Body of pancreas (tissue), 4 donors: ENCODE measurements around the gene DPYD. TPM values are rescaled to one million over a fixed set of nuclear protein-coding genes. Genes with fewer than 3 reads are reported as not detected.

Experiments
- ATAC-seq: fragments of 150-250 bp; one replicate; pipeline ENCODE4 v1.9.1; 2016
- DNase-seq, 4 donors: peaks; one replicate each; pipeline ENCODE4 v3.0.0-alpha.2; 2019
- H3K27ac ChIP-seq, 4 donors: fragments of 200-600 bp; sonication (generic); 1 replicate in 3 of 4; 2 replicates in 1 of 4; pipeline versions ENCODE4 v1.5.1 to v1.6.1; 2016 to 2019; ENCODE audit warnings: mild to moderate bottlenecking in 1 of 4, mixed read lengths in 1 of 4, moderate library complexity in 1 of 4
- H3K27me3 ChIP-seq, 2 donors: fragments of 200-600 bp; sonication (generic); one replicate each; pipeline ENCODE4 v1.6.0; 2016; ENCODE audit warnings: mild to moderate bottlenecking in 1 of 2
- H3K36me3 ChIP-seq, 2 donors: fragments of 200-600 bp; sonication (generic); replicated peaks in 1 of 2; 2 replicates each; pipeline ENCODE4 v1.5.1; 2016; ENCODE audit warnings: low read depth in 2 of 2; ENCODE audit not compliant: insufficient read depth in 1 of 2
- H3K4me1 ChIP-seq: fragments of 200-600 bp; sonication (generic); one replicate; pipeline ENCODE4 v1.6.0; 2016
- H3K4me3 ChIP-seq, 2 donors: fragments of 200-600 bp; sonication (generic); 1 replicate in 1 of 2; 2 replicates in 1 of 2; pipeline ENCODE4 v1.5.1; 2016 to 2019
- H3K9me3 ChIP-seq, 3 donors: fragments of 200-600 bp; sonication (generic); 1 replicate in 2 of 3; 2 replicates in 1 of 3; pipeline ENCODE4 v1.5.1; 2016
- POLR2A ChIP-seq, 3 donors: fragments of 450-650 bp; IDR thresholded peaks; one replicate each; pipeline ENCODE4 v1.6.1; 2016; ENCODE audit warnings: antibody characterized with exemption in 3 of 3, mild to moderate bottlenecking in 2 of 3
- WGBS, 2 donors: methylation state at CpG; one replicate each; pipeline ENCODE4 v1.1.5; 2017; 5-methylcytosine and 5-hydroxymethylcytosine counted together
- intact Hi-C: fragments of 100-400 bp; cut with DNase I; formaldehyde crosslinking; loops from one replicate; pipeline ENCODE4 v1.15.1; 2023
- total RNA-seq, 2 donors: library from RNA; depleted of rRNA; stranded (reverse); fragments of >200 nt; gene quantifications; one replicate each; pipeline ENCODE4 v1.1.0, GENCODE V29; 2016
- TF ChIP-seq, protein P1 (sequence below), 7 experiments: fragments of 450-650 bp in 4 of 7; fragments of 200-600 bp in 3 of 7; sonication (generic) in 3 of 7; IDR thresholded peaks; one replicate each; pipeline ENCODE4 v1.5.1; 2016 to 2019; ENCODE audit warnings: antibody characterized with exemption in 7 of 7

DPYD gene
- total RNA-seq, 2 donors from 2014 or later = 13.8 to 17.1 TPM

- ATAC-seq (no peak), DNase-seq (no peak)
- Histone ChIP-seq H3K27ac (no peak overlapping the region), H3K4me3 (no peak overlapping the region), H3K27me3 (no peaks in the 10 kb centered on the region), H3K9me3 (no peaks in the 10 kb centered on the region), H3K36me3 (no peaks in the 10 kb centered on the region), H3K4me1 (no peaks in the 10 kb centered on the region)
- intact Hi-C loops = no loop called here
- no peak for TF ChIP-seq POLR2A (IDR thresholded peaks at IDR 0.05)
- TF ChIP-seq, protein P1, sequence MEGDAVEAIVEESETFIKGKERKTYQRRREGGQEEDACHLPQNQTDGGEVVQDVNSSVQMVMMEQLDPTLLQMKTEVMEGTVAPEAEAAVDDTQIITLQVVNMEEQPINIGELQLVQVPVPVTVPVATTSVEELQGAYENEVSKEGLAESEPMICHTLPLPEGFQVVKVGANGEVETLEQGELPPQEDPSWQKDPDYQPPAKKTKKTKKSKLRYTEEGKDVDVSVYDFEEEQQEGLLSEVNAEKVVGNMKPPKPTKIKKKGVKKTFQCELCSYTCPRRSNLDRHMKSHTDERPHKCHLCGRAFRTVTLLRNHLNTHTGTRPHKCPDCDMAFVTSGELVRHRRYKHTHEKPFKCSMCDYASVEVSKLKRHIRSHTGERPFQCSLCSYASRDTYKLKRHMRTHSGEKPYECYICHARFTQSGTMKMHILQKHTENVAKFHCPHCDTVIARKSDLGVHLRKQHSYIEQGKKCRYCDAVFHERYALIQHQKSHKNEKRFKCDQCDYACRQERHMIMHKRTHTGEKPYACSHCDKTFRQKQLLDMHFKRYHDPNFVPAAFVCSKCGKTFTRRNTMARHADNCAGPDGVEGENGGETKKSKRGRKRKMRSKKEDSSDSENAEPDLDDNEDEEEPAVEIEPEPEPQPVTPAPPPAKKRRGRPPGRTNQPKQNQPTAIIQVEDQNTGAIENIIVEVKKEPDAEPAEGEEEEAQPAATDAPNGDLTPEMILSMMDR (IDR thresholded peaks at IDR 0.05) = no peak
These were observed 193.8 kb downstream of the DPYD start for GRCh38 chr1:97727029-97727428.

DNA sequence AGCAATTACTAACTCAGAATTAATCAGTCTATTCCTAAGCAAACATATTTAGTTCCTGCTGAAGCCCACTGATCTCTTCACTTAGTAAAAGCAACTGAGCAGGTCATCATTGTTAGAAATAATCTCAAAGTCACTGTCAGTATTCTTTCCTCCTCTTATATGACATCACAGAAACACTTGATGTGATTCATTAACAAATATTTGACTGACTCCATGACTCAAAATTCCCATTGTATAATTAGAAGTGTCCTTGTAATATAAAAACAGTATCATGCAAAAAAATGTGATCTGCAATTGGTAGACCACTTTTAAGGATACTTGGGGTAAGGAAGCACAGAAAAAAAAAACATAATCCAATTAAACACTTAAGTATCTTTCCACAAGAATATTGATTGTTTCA, 194.4 kb downstream of the DPYD start:
- Histone ChIP-seq H3K36me3 (no peaks in the 10 kb centered on the region), H3K4me3 (no peak overlapping the region), H3K27me3 (no peaks in the 10 kb centered on the region), H3K27ac (no peak overlapping the region), H3K4me1 (no peaks in the 10 kb centered on the region), H3K9me3 (no peaks in the 10 kb centered on the region)
- DNase-seq (no peak), ATAC-seq (no peak)
- TF ChIP-seq, protein P1 (IDR thresholded peaks at IDR 0.05) = no peak
- TF ChIP-seq POLR2A (IDR thresholded peaks at IDR 0.05) = no peak
- intact Hi-C loops = no loop called here

DNA sequence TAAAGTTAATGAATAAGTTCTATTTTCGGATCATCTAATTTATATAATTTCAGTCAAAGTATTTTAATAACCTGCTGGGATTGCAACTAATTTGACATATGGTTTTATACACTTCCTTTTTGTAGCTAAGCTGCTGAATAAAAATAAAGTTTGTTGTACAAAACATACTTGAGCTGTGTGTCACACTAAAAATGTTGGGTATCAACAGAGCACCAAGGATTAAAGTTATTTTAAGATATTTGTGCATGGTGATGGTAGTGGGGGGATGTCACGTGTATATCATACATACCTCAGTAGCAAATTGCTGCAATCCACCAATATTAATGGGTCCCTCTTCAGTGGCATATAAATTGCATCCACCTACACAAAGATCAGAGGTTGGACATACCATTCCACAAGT, 199.6 kb downstream of the DPYD start:
- H3K4me3 ChIP-seq = no peak overlapping the region
- no peaks in the 10 kb centered on the region for H3K4me1 ChIP-seq
- H3K27ac ChIP-seq = no peak overlapping the region
- no peaks in the 10 kb centered on the region for H3K36me3 ChIP-seq
- TF ChIP-seq POLR2A (IDR thresholded peaks at IDR 0.05) = no peak
- TF ChIP-seq, protein P1 (IDR thresholded peaks at IDR 0.05) = no peak
- ATAC-seq (no peak), DNase-seq (no peak)
- H3K27me3 ChIP-seq = no peaks in the 10 kb centered on the region
- 90 to 93% methylated on average over 2 of the region's 2 CpGs for WGBS, 2 donors
- intact Hi-C loops = no loop called here
- no peaks in the 10 kb centered on the region for H3K9me3 ChIP-seq

- H3K36me3 ChIP-seq = no peaks in the 10 kb centered on the region
- H3K4me1 ChIP-seq = no peaks in the 10 kb centered on the region
- ATAC-seq (no peak), DNase-seq (no peak)
- no peak overlapping the region for H3K4me3 ChIP-seq
- WGBS, 2 donors = 87% methylated on average over 5 of the region's 5 CpGs
- no peaks in the 10 kb centered on the region for H3K9me3 ChIP-seq
- TF ChIP-seq, protein P1 (IDR thresholded peaks at IDR 0.05) = no peak
- no peak for TF ChIP-seq POLR2A (IDR thresholded peaks at IDR 0.05)
- no peak overlapping the region for H3K27ac ChIP-seq
- intact Hi-C loops = no loop called here
- H3K27me3 ChIP-seq = no peaks in the 10 kb centered on the region
These were observed 207.9 kb downstream of the DPYD start for GRCh38 chr1:97712980-97713379.

GRCh38 chr1:97711858-97712257, 209.0 kb downstream of the DPYD start:
- intact Hi-C loops = no loop called here
- H3K27ac ChIP-seq = no peak overlapping the region
- no peaks in the 10 kb centered on the region for H3K27me3 ChIP-seq
- TF ChIP-seq POLR2A (IDR thresholded peaks at IDR 0.05) = no peak
- TF ChIP-seq, protein P1 (IDR thresholded peaks at IDR 0.05) = no peak
- WGBS, 2 donors = 94 to 100% methylated on average over 1 of the region's 1 CpG
- H3K36me3 ChIP-seq = no peaks in the 10 kb centered on the region
- no peaks in the 10 kb centered on the region for H3K9me3 ChIP-seq
- DNase-seq = no peak
- H3K4me3 ChIP-seq = no peak overlapping the region
- no peak for ATAC-seq
- no peaks in the 10 kb centered on the region for H3K4me1 ChIP-seq
